Heart left ventricle (tissue), 16 donors: ENCODE data around the gene AURKAIP1. TPM values are rescaled to one million over a fixed set of nuclear protein-coding genes. Genes with fewer than 3 reads are reported as not detected.
A peak's percentile ranks its signal among the peaks of the same experiment; 100 is the strongest.

Source experiments
- ATAC-seq, 4 donors: fragments of 200-7000 bp; cut with Tn5 transposase; one replicate each; pipeline ENCODE4 v1.9.1; 2020 to 2022; ENCODE audit warnings: moderate library complexity in 4 of 4, mild to moderate bottlenecking in 3 of 4, moderate number of reproducible peaks in 1 of 4
- DNase-seq, 5 donors: peaks; one replicate each; pipeline ENCODE4 v3.0.0-alpha.2; 2020
- H3K27ac ChIP-seq, 12 donors: fragments of 200-600 bp; sonication (generic) in 4 of 12; one replicate each; pipeline versions ENCODE4 v1.5.0 to v1.8.0; 2016 to 2022; ENCODE audit warnings: mild to moderate bottlenecking in 2 of 12
- H3K27me3 ChIP-seq, 9 donors: fragments of 200-600 bp; sonication (generic) in 2 of 9; one replicate each; pipeline versions ENCODE4 v1.5.1 to v1.8.0; 2016 to 2022; ENCODE audit warnings: mild to moderate bottlenecking in 3 of 9
- H3K36me3 ChIP-seq, 9 donors: fragments of 200-600 bp; sonication (generic) in 2 of 9; one replicate each; pipeline versions ENCODE4 v1.5.0 to v1.8.0; 2018 to 2022; ENCODE audit warnings: mild to moderate bottlenecking in 2 of 9
- H3K4me1 ChIP-seq, 12 donors: fragments of 200-600 bp; sonication (generic) in 4 of 12; one replicate each; pipeline versions ENCODE4 v1.5.0 to v1.8.0; 2016 to 2022; ENCODE audit warnings: mild to moderate bottlenecking in 3 of 12
- H3K4me3 ChIP-seq, 12 donors: fragments of 200-600 bp; sonication (generic) in 4 of 12; one replicate each; pipeline versions ENCODE4 v1.5.0 to v1.8.0; 2017 to 2022; ENCODE audit warnings: mild to moderate bottlenecking in 9 of 12, moderate library complexity in 4 of 12
- H3K9me3 ChIP-seq, 12 donors: fragments of 200-600 bp; sonication (generic) in 4 of 12; one replicate each; pipeline versions ENCODE4 v1.5.0 to v1.8.0; 2016 to 2022; ENCODE audit warnings: mild to moderate bottlenecking in 1 of 12
- CTCF ChIP-seq, 12 donors: fragments of 200-600 bp; sonication (generic) in 4 of 12; IDR thresholded peaks; one replicate each; pipeline versions ENCODE4 v1.5.0 to v1.8.0; 2018 to 2022; ENCODE audit warnings: antibody characterized with exemption in 12 of 12, mild to moderate bottlenecking in 5 of 12
- POLR2A ChIP-seq, 2 donors: fragments of 450-650 bp; IDR thresholded peaks; one replicate each; pipeline ENCODE4 v1.6.1; 2017; ENCODE audit warnings: antibody characterized with exemption in 2 of 2, mild to moderate bottlenecking in 2 of 2, moderate library complexity in 2 of 2
- WGBS, 4 donors: extraction: QIAGEN DNeasy Blood & Tissue Kit in 2 of 4; methylation state at CpG; one replicate each; pipeline versions ENCODE4 v1.1.5 to v1.1.7; 2013 to 2018; 5-methylcytosine and 5-hydroxymethylcytosine counted together
- intact Hi-C, 10 donors: fragments of 100-400 bp; cut with DNase I; formaldehyde crosslinking; loops; one replicate each; pipeline versions ENCODE4 v1.11.1 to v1.14.2; 2022
- polyA plus RNA-seq, 2 donors: library from polyadenylated mRNA; stranded (reverse); fragments of 200-250 nt; gene quantifications; one replicate each; pipeline ENCODE4 v1.2.3, GENCODE V29; 2013
- total RNA-seq, 9 donors: library from RNA; depleted of rRNA in 2 of 9; stranded (reverse); fragments of >200 nt in 2 of 9; fragmentation: NEBNext Ultra II Directional in 3 of 9; extraction: Animal tissue kit (Norgen Biotek cat#: 25700) in 3 of 9; gene quantifications; one replicate each; pipeline versions ENCODE4 v1.1.0 to v1.2.4, GENCODE V29; 2016 to 2023
- donor health status: ischemic (EF 13 %, LVEDD 7.1; RV severe dilation, severe dysfunction).
- donor health status: healthy with polysubstance abuse.
- donor health status: DM: no; HTN: yes; CAD: no.
- donor health status: DM: no; HTN: no; CAD: no.
- donor health status: ischemic (EF 25% LVEDD 6.9; RV normal size, moderate dysfunction).
- donor health status: ischemic (EF 25% LVEDD 5.7; RV mildly dilated, moderate dysfunction).
- donor health status: healthy.
- donor health status: DM: yes; HTN: yes; CAD: no.
- donor health status: ischemic (EF 35%, LVEDD 5.7; RV mildly dilated, moderate dysfunction).
- donor health status: nonischemic (EF 11% LVEDD 7.7; RV severe dilation, severe dysfunction).
- donor health status: DM: yes; HTN: yes; CAD: no.
- donor health status: PGD.
- donor health status: ischemic (EF 29% LVEDD 5.4; RV normal size, mild dysfunction).
- donor health status: nonischemic (EF 23%, LVEDD 6.1; RV moderate dilation, normal function).

AURKAIP1 gene
- total and polyA plus RNA-seq, 11 donors = 157 to 465 (median 192) TPM

GRCh38 chr1:1328254-1328653 lies 46.8 kb downstream of the AURKAIP1 start:
- intact Hi-C loops = no loop called here
- ATAC-seq = no peak

GRCh38 chr1:1327291-1327690 lies 47.7 kb downstream of the AURKAIP1 start:
- TF ChIP-seq CTCF (IDR thresholded peaks at IDR 0.05) = no peak
- TF ChIP-seq POLR2A (IDR thresholded peaks at IDR 0.05) = no peak
- WGBS, 4 donors = 83 to 93% (median 91%) methylated on average over 22 to 40 of the region's 40 CpGs
- no peak overlapping the region for H3K27ac ChIP-seq
- intact Hi-C loops = no loop called here
- H3K4me1 ChIP-seq = peaks cover 7 to 75% (median 37%) of the 10 kb centered on the region in 12 donors
- H3K4me3 ChIP-seq = no peak overlapping the region
- ATAC-seq = no peak
- H3K9me3 ChIP-seq = no peaks in the 10 kb centered on the region
- no peak for DNase-seq
- H3K36me3 ChIP-seq = peaks cover 0 to 28% (median 22%) of the 10 kb centered on the region in 9 donors
- H3K27me3 ChIP-seq = no peaks in the 10 kb centered on the region

More at GRCh38 chr1:1328254-1328653, 46.8 kb downstream of the AURKAIP1 start:
- Histone ChIP-seq H3K4me3 (no peak overlapping the region), H3K27me3 (no peaks in the 10 kb centered on the region), H3K9me3 (no peaks in the 10 kb centered on the region), H3K27ac (peak overlapping the region in 1 of 12 donors; percentile 38), H3K36me3 (peaks cover 0 to 28% (median 22%) of the 10 kb centered on the region in 9 donors), H3K4me1 (peaks cover 7 to 65% (median 31%) of the 10 kb centered on the region in 12 donors)
- no peak for TF ChIP-seq CTCF (IDR thresholded peaks at IDR 0.05)
- TF ChIP-seq POLR2A (IDR thresholded peaks at IDR 0.05) = no peak
- DNase-seq = no peak
- 75 to 79% (median 78%) methylated on average over 11 to 15 of the region's 15 CpGs for WGBS, 4 donors

GRCh38 chr1:1326075-1326605 lies 48.9 kb downstream of the AURKAIP1 start:
- no peak for TF ChIP-seq CTCF (IDR thresholded peaks at IDR 0.05)
- TF ChIP-seq POLR2A (IDR thresholded peaks at IDR 0.05) = no peak
- no peak for DNase-seq

GRCh38 chr1:1325288-1326074 lies 49.5 kb downstream of the AURKAIP1 start:
- intact Hi-C loops = loop anchor here in 1 of 10 donors (2.0 kb wide), 1 partner anchor 23 kb away; the partner anchor contains the start of gene DVL1
- TF ChIP-seq POLR2A (IDR thresholded peaks at IDR 0.05) (no peak), CTCF (IDR thresholded peaks at IDR 0.05) (no peak)
- 20 to 40% (median 28%) methylated on average over 4 to 16 of the region's 16 CpGs for WGBS, 4 donors
- H3K27me3 ChIP-seq = no peaks in the 10 kb centered on the region
- H3K4me1 ChIP-seq = peaks cover 7 to 81% (median 44%) of the 10 kb centered on the region in 12 donors
- H3K27ac ChIP-seq = peak overlapping the region; percentile 88 to 98 (median 96)
- DNase-seq (peak in 4 of 5 donors; percentile 67 to 88 (median 80)), ATAC-seq (peak in 2 of 4 donors; percentile 47 to 75)
- H3K4me3 ChIP-seq = peak overlapping the region; percentile 73 to 100 (median 95)
- no peaks in the 10 kb centered on the region for H3K9me3 ChIP-seq
- peaks cover 0 to 30% (median 25%) of the 10 kb centered on the region in 9 donors for H3K36me3 ChIP-seq

More at GRCh38 chr1:1326075-1326605, 48.9 kb downstream of the AURKAIP1 start:
- no peaks in the 10 kb centered on the region for H3K27me3 ChIP-seq
- ATAC-seq = no peak
- 23 to 39% (median 28%) methylated on average over 7 to 8 of the region's 8 CpGs for WGBS, 4 donors
- no peaks in the 10 kb centered on the region for H3K9me3 ChIP-seq
- H3K4me3 ChIP-seq = peak overlapping the region; percentile 73 to 100 (median 95)
- peaks cover 7 to 81% (median 43%) of the 10 kb centered on the region in 12 donors for H3K4me1 ChIP-seq
- intact Hi-C loops = no loop called here
- peak overlapping the region in 11 of 12 donors; percentile 24 to 98 (median 96) for H3K27ac ChIP-seq
- peaks cover 0 to 28% (median 22%) of the 10 kb centered on the region in 9 donors for H3K36me3 ChIP-seq
